ENCODE data around the gene MAB21L4. TPM values are rescaled to one million over a fixed set of nuclear protein-coding genes. Genes with fewer than 3 reads are reported as not detected.

The MAB21L4 gene
- total RNA-seq, 1 experiment from 2014 or later = 3.0 TPM

GRCh38 chr2:240918258-240919091 lies 22.5 kb upstream of the MAB21L4 start:
- intact Hi-C loops (cut with micrococcal nuclease; ENCODE audit: unreplicated experiment) = loop anchor here (10.0 kb wide), 1 partner anchor 76 kb away; the partner anchor contains the start of gene SNED1
- Mint-ChIP-seq H3K9me3 (ENCODE audit: low read depth, unreplicated experiment) (no peaks in the 10 kb centered on the region), H3K27ac (ENCODE audit: unreplicated experiment) (no peak overlapping the region), H3K4me1 (ENCODE audit: low read depth, unreplicated experiment) (peaks cover under 1% of the 10 kb centered on the region), H3K36me3 (ENCODE audit: insufficient read depth, unreplicated experiment) (no peaks in the 10 kb centered on the region), H3K4me3 (ENCODE audit: low read depth, unreplicated experiment) (no peak overlapping the region), H3K27me3 (ENCODE audit: unreplicated experiment) (peaks cover 28% of the 10 kb centered on the region)
- BruUV-seq (replicated peaks) = no TSS peak
- no peak for DNase-seq
- CTCF ChIA-PET = interaction anchor here (0.6 kb wide), 1 partner anchor 16 kb away, joined by 6 read pairs; no protein-coding TSS in a partner anchor
- no peak for TF ChIP-seq CTCF (IDR thresholded peaks at IDR 0.05; ENCODE audit: unreplicated experiment)

GRCh38 chr2:240917684-240918257 lies 21.8 kb upstream of the MAB21L4 start:
- no peak for TF ChIP-seq CTCF (IDR thresholded peaks at IDR 0.05; ENCODE audit: unreplicated experiment)

GRCh38 chr2:240917009-240917683 lies 21.2 kb upstream of the MAB21L4 start:
- Mint-ChIP-seq H3K27me3 (ENCODE audit: unreplicated experiment) (peaks cover 41% of the 10 kb centered on the region), H3K27ac (ENCODE audit: unreplicated experiment) (no peak overlapping the region), H3K4me3 (ENCODE audit: low read depth, unreplicated experiment) (no peak overlapping the region), H3K4me1 (ENCODE audit: low read depth, unreplicated experiment) (peaks cover 10% of the 10 kb centered on the region), H3K9me3 (ENCODE audit: low read depth, unreplicated experiment) (no peaks in the 10 kb centered on the region), H3K36me3 (ENCODE audit: insufficient read depth, unreplicated experiment) (no peaks in the 10 kb centered on the region)
- DNase-seq = no peak
- BruUV-seq (replicated peaks) = no TSS peak
- CTCF ChIA-PET = no interaction called here
- no peak for TF ChIP-seq CTCF (IDR thresholded peaks at IDR 0.05; ENCODE audit: unreplicated experiment)
- intact Hi-C loops (cut with micrococcal nuclease; ENCODE audit: unreplicated experiment) = loop anchor here (10.0 kb wide), 1 partner anchor 78 kb away; the partner anchor contains the start of gene SNED1

More at GRCh38 chr2:240917684-240918257, 21.8 kb upstream of the MAB21L4 start:
- peaks cover 35% of the 10 kb centered on the region for H3K27me3 Mint-ChIP-seq (ENCODE audit: unreplicated experiment)
- H3K36me3 Mint-ChIP-seq (ENCODE audit: insufficient read depth, unreplicated experiment) = no peaks in the 10 kb centered on the region
- intact Hi-C loops (cut with micrococcal nuclease; ENCODE audit: unreplicated experiment) = loop anchor here (10.0 kb wide), 1 partner anchor 77 kb away; the partner anchor contains the start of gene SNED1
- H3K4me1 Mint-ChIP-seq (ENCODE audit: low read depth, unreplicated experiment) = peaks cover 8% of the 10 kb centered on the region
- H3K9me3 Mint-ChIP-seq (ENCODE audit: low read depth, unreplicated experiment) = no peaks in the 10 kb centered on the region
- CTCF ChIA-PET = no interaction called here
- BruUV-seq (replicated peaks) = no TSS peak
- H3K4me3 Mint-ChIP-seq (ENCODE audit: low read depth, unreplicated experiment) = no peak overlapping the region
- no peak for DNase-seq
- no peak overlapping the region for H3K27ac Mint-ChIP-seq (ENCODE audit: unreplicated experiment)

- no peaks in the 10 kb centered on the region for H3K36me3 Mint-ChIP-seq (ENCODE audit: insufficient read depth, unreplicated experiment)
- intact Hi-C loops (cut with micrococcal nuclease; ENCODE audit: unreplicated experiment) = loop anchor here (10.0 kb wide), 1 partner anchor 78 kb away; the partner anchor contains the start of gene SNED1
- H3K4me1 Mint-ChIP-seq (ENCODE audit: low read depth, unreplicated experiment) = peaks cover 10% of the 10 kb centered on the region
- no peaks in the 10 kb centered on the region for H3K9me3 Mint-ChIP-seq (ENCODE audit: low read depth, unreplicated experiment)
- TF ChIP-seq CTCF (IDR thresholded peaks at IDR 0.05; ENCODE audit: unreplicated experiment) = no peak
- no peak overlapping the region for H3K27ac Mint-ChIP-seq (ENCODE audit: unreplicated experiment)
- no peak overlapping the region for H3K4me3 Mint-ChIP-seq (ENCODE audit: low read depth, unreplicated experiment)
- H3K27me3 Mint-ChIP-seq (ENCODE audit: unreplicated experiment) = peaks cover 47% of the 10 kb centered on the region
- BruUV-seq (replicated peaks) = no TSS peak
- CTCF ChIA-PET = no interaction called here
- DNase-seq = peak; percentile 50
These were observed 20.6 kb upstream of the MAB21L4 start for GRCh38 chr2:240916571-240917008.
